Measurements from ENCODE around the gene PHYHIPL. TPM values are rescaled to one million over a fixed set of nuclear protein-coding genes. Genes with fewer than 3 reads are reported as not detected.

The PHYHIPL gene
- total and polyA plus RNA-seq, 2 of the 8 experiments (the other 6 are each of a cell fraction or from before 2014, with no cell fraction given), result 0.23 to 0.48 TPM

DNA sequence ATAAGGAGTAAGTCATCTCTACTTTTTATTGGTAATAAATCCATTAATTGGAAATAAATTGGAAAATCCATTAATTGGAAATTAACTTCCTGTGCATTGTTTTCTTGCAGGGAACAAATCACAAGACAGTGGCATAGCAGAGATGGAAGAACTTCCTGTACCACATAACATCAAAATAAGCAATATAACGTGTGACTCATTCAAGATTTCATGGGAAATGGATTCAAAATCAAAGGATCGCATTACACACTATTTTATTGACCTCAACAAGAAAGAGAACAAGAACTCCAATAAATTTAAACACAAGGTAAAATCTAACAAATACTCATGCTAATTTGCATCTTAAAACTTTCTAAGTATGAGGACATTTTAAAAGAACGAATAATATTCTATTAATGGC lies 57.8 kb downstream of the PHYHIPL start (continued):
- TF ChIP-seq ZNF274 (IDR thresholded peaks at IDR 0.05; ENCODE audit: borderline replicate concordance, extremely low read depth, low read length), result no peak
- no peak for TF ChIP-seq ATF3 (IDR thresholded peaks at IDR 0.05; ENCODE audit: insufficient read depth, low read depth, low read length)
- no peak for TF ChIP-seq NRF1 (IDR thresholded peaks at IDR 0.05; ENCODE audit: low read depth, low read length)
- TF ChIP-seq SRF (IDR thresholded peaks at IDR 0.05; ENCODE audit: low read depth, low read length), result no peak
- no peak for TF ChIP-seq HDAC2 (IDR thresholded peaks at IDR 0.05; ENCODE audit: borderline replicate concordance in 1 of 2, low read depth in 2 of 2, low read length in 2 of 2)
